Stimulated activated CD8-positive, alpha-beta memory T cell treated with anti-CD3 and anti-CD28 coated beads, Interleukin-2, amount 100 ng/mL, for 48 hours (primary cell): ENCODE results near the gene A2ML1.
"Not testable (repeated sequence)": the region's sequence is repeated elsewhere in the genome, so short reads cannot be mapped to it uniquely, and the experiment has no call there.

Experiments used
- DNase-seq, 2 donors: peaks; one replicate each; pipeline ENCODE4 v3.0.0-alpha.2; 2020; ENCODE audit warnings: low read depth in 2 of 2

A2ML1 gene

DNA sequence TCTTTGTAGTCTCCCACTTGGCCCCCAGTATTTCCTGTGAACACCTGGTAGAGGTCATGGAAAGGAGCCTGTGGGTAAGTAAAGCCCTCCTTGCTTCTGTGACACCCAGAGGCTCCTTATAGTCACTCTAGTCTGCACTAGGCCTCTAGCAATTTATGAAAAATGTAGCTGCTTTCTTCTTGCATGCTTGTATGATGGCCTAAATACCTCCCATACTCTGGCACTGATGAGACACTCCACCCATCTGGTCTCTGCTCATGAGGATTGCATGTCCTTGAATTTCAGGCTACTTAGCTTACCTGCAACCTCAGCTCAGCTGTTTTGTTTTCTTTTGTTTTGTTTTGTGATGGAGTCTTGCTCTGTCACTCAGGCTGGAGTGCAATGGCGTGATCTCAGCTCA lies 4.6 kb upstream of the A2ML1 start:
- no peak for DNase-seq

GRCh38 chr12:8818526-8818925 lies 3.9 kb upstream of the A2ML1 start:
- no peak for DNase-seq

DNA sequence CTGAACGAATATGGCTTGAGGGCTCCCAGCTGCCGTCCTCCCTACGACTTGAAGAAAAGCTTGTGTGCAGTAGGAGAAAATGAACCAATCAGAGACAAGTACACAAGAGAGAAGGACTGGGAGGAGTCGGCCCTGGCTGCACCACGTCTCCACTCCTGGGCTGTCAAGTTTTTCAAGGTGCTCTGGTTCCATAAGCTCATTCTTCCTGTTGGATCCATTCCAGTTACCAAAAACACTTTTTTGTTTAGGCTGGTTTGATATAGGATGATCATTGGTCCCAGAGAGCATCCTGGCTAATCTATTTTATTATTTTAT lies 2.8 kb upstream of the A2ML1 start:
- no peak for DNase-seq

- DNase-seq: not testable (repeated sequence)
Measured at GRCh38 chr12:8820676-8821407, 1.6 kb upstream of the A2ML1 start.

- no peak for DNase-seq
Measured at GRCh38 chr12:8821591-8821990, 830 bp upstream of the A2ML1 start.

GRCh38 chr12:8823565-8824300 lies 1.3 kb downstream of the A2ML1 start:
- no peak for DNase-seq

DNA sequence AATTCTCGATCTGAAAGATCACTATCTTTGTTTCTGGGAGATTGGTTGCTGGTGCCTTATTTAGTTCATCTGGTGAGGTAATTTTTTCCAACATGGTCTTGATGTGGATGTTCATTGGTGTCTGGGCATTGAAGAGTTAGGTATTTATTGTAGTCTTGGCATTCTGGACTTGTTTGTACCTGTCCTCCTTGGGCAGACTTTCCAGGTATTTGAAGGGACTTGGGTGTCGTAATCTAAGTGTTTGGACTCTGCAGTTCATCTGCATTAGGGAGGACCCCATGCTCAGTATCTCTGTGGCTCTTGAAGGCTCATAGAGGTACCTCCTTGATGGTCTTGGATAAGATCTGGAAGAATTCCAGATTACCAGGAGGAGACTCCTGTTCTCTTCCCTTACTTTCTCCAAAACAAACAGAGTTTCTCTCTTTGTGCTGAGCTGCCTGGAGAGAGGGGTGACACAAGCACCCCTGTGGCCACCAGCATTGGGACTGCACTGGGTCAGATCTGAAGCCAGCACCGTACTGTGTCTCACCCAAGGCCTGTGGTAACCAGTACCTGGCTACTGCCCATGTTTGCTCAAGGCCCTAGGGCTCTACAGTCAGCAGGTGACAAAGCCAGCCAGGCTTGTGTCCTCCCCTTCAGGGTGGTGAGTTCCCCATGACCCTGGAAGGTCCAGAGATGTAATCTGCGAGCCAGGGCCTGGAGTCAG lies 5.3 kb downstream of the A2ML1 start:
- DNase-seq: no peak

GRCh38 chr12:8828257-8829124 lies 6.1 kb downstream of the A2ML1 start:
- DNase-seq: no peak

DNA sequence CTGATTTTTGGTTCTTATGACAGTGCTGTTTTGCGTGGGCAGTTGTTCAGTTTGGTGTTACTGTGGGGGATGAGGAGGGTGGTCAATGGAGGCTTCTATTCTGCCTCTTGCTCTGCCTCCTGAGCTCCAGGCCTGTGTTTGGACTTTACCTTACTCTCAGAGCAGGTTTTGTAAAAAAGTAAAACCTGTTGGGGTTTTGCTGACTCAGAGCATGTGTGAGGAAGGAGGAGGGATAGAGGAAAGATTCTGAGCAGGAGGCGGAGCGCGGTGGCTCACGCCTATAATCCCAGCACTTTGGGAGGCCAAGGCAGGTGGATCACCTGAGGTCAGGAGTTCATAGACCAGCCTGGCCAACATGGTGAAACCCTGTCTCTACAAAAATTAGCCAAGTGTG lies 6.7 kb downstream of the A2ML1 start:
- DNase-seq: no peak

DNA sequence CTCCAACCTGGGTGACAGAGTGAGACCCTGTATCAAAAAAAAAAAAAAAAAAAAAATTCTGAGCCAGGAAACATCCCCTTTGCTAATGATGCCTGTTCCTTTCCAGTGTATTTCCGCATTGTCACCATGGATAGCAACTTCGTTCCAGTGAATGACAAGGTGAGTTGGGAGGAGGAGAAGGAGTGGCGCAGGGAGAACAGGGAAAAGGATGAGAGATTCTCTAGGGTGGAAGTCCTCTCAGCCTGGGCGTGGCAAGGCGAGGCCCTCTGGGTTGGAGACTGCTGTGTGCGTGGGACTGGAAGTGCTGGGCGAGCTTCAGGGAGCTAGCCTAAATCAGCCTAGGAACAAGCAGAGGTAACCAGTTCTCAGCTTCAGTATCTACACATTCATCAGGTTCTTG lies 7.2 kb downstream of the A2ML1 start:
- DNase-seq: no peak

DNA sequence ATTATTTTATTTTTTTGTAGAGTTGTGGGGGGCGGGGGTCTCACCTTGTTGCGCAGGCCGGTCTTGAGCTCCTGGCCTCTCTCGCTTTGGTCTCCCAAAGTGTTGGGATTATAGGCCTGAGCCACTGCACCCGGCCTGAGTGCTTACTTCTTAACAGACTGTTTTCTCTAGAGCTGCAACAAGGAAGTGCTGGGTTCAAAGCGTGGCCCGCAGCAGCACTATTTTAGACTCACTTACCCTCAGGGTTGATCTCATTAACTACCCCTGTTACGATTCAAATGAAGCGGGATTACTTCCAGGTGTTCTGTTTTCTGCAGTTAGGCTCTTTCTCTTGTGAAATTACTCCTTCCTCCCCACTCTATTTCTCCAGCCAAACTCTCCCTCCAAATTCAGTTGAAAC lies 8.7 kb downstream of the A2ML1 start:
- no peak for DNase-seq

DNA sequence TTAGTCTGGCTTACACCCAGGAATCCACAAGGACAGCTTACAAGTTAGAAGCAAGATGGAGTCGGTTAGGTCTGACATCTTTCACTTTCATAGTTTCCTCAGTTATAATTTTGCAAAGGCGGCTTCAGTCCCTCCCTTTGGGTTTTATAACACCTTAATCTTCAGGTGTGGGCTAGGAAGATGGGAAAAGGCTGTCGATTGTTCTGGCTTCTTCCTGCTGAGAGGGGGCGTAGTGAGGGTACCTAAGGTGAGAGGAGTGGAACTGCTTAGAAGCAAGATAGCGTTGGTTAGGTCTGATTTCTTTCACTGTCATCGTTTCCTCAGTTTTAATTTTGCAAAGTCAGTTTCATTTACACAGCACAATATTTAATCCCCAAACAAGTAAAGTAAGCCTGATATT lies 10.1 kb downstream of the A2ML1 start:
- DNase-seq: no peak

DNA sequence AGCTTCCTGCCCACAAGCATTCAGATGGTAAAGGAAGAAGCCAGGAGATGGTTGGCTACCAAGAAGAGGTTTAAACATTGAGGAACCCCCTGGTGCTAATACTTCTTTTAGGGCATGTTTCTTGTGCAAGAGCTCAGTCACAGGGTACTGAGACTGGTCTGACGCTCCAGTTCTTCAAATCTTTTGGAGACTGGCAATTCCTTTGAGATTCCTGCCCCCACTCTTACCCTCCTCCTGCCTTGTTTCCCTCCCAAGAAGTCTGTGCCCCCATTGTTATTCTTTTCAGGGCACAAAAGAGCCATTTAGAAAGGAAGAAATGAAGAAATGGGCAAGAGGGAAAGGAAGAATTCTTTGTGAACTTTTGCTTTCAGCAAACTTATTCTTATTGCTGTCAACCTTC lies 11.8 kb downstream of the A2ML1 start:
- DNase-seq: no peak

GRCh38 chr12:8837291-8837690 lies 14.9 kb downstream of the A2ML1 start:
- no peak for DNase-seq

GRCh38 chr12:8840321-8840720 lies 17.9 kb downstream of the A2ML1 start:
- no peak for DNase-seq

GRCh38 chr12:8840938-8841633 lies 18.7 kb downstream of the A2ML1 start:
- DNase-seq: no peak

DNA sequence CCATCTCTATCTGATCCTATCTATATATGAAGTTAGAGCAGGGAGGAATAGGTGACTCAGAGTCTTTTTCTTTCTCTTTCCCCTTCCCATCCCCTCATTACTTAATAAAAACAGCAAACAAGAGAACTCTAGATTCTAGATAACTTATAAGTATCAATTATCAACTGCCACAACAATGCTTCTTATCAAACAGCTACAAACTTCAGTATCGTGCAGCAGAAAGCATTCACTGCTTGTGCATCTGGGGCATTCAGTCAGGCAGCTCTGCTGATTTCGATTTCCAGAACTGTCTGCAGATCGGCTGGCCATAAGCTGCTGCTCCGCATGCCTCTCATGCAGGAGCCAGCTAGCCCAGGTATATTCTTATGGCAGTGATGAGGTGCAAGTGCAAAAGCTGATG lies 19.4 kb downstream of the A2ML1 start:
- no peak for DNase-seq

GRCh38 chr12:8844665-8845064 lies 22.2 kb downstream of the A2ML1 start:
- no peak for DNase-seq

- DNase-seq: no peak
Measured at GRCh38 chr12:8846305-8846704, 23.9 kb downstream of the A2ML1 start.

DNA sequence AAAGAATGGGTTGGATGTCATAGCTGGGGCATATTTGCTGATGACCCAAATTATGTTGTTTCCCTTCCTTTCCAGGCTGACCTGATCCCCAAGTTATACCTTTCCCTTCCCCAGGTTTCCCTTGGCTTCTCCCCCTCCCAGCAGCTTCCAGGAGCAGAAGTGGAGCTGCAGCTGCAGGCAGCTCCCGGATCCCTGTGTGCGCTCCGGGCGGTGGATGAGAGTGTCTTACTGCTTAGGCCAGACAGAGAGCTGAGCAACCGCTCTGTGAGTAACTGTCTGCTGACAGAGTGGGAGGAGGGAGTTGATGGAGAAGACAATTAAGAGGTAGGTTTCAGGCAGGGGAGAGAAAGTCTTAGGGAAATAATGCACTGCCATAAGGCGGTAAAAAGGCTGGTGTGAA lies 25.0 kb downstream of the A2ML1 start:
- no peak for DNase-seq

DNA sequence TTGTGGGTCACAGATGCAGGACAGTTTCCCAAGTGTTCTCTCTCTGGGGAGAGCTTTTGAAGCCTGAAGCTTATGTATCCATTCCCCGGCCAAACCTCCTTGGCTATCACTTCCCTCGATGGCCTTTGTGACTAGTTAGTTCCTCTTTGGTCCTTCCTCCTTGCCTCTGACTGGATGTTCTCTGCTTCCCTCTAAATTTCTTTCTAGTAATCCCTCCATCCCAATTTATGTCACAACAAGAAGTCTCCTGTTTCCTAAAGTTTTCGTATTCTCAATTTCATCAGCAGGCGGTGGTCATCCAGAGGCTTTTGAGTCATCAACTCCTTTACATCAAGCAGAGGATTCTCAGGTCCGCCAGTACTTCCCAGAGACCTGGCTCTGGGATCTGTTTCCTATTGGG lies 27.5 kb downstream of the A2ML1 start:
- no peak for DNase-seq

- DNase-seq: no peak
Measured at GRCh38 chr12:8852119-8852518, 29.7 kb downstream of the A2ML1 start.
